HepG2 (cell line): Measurements from ENCODE around the gene LRTM2. TPM values are rescaled to one million over a fixed set of nuclear protein-coding genes. Genes with fewer than 3 reads are reported as not detected.

Source experiments
- ATAC-seq: fragments of 200-7000 bp; cut with Tn5 transposase; 3 replicates; pipeline ENCODE4 v1.9.1; 2020; ENCODE audit warnings: mild to moderate bottlenecking, moderate library complexity
- BruUV-seq: library from RNA; stranded (reverse); fragments of 400-500 nt; replicated peaks from 2 replicates; lab custom pipeline; 2021; lab: Mats Ljungman, UMichigan
- CTCF ChIA-PET: fragments of 300-600 bp; formaldehyde crosslinking; extraction: SDS; loops from one replicate; lab custom pipeline; 2021; ENCODE audit warnings: low total read pairs, inconsistent platforms, low intra/inter-chr PET ratio; lab: Yijun Ruan, JAX
- POLR2A ChIA-PET: fragments of 350-600 bp; sonication (Branson Sonifier 250); formaldehyde crosslinking; loops from one replicate; lab custom pipeline; 2020; ENCODE audit warnings: antibody characterized with exemption, inconsistent platforms; lab: Yijun Ruan, JAX
- DNase-seq: peaks from one replicate; pipeline ENCODE4 v3.0.0-alpha.2; 2015; ENCODE audit warnings: low spot score
- FAIRE-seq: peaks from 3 replicates; lab custom pipeline; 2011; peaks lifted over from hg19 to GRCh38; lab: Jason Lieb, UNC
- H2AFZ ChIP-seq: one replicate; pipeline ENCODE4 v1.6.1; 2011; ENCODE audit warnings: low read length, inconsistent platforms
- H3K27ac ChIP-seq: fragments of 300-600 bp; 3 replicates; pipeline ENCODE4 v1.8.0; 2011; ENCODE audit warnings: mixed run types, mild to moderate bottlenecking, mixed read lengths, low read length, inconsistent platforms; ENCODE audit not compliant: insufficient read depth; ENCODE audit errors: extremely low read length
- H3K27me3 ChIP-seq, 2 experiments: fragments of 200-600 bp in 1 of 2; 2 replicates in 1 of 2; 3 replicates in 1 of 2; pipeline versions ENCODE4 v1.6.0 to v1.8.0; 2011; ENCODE audit warnings: low read length in 2 of 2, mild to moderate bottlenecking in 2 of 2, moderate library complexity in 2 of 2, inconsistent platforms in 1 of 2; ENCODE audit not compliant: insufficient read depth in 2 of 2, control insufficient read depth in 1 of 2
- H3K36me3 ChIP-seq, 2 experiments: fragments of 200-600 bp in 1 of 2; replicated peaks in 1 of 2; 2 replicates in 1 of 2; 3 replicates in 1 of 2; pipeline versions ENCODE4 v1.5.1 to v1.8.0; 2011; ENCODE audit warnings: low read length in 2 of 2, inconsistent platforms in 1 of 2; ENCODE audit not compliant: insufficient read depth in 2 of 2, control insufficient read depth in 1 of 2
- H3K4me1 ChIP-seq: 2 replicates; pipeline ENCODE4 v1.5.1; 2012; ENCODE audit warnings: low read length, inconsistent platforms; ENCODE audit not compliant: insufficient read depth
- H3K4me2 ChIP-seq: 2 replicates; pipeline ENCODE4 v1.6.0; 2011; ENCODE audit warnings: low read depth, low read length, inconsistent platforms
- H3K4me3 ChIP-seq, 3 experiments: fragments of 200-600 bp in 1 of 3; sonication (generic), shearing (Covaris generic) in 1 of 3; replicated peaks in 1 of 3; 2 replicates each; pipeline ENCODE4 v1.5.1; 2011 to 2016; ENCODE audit warnings: low read length in 3 of 3, inconsistent platforms in 2 of 3, low read depth in 2 of 3, mild to moderate bottlenecking in 2 of 3, control low read depth in 1 of 3, mixed read lengths in 1 of 3; ENCODE audit not compliant: insufficient read depth in 1 of 3
- H3K79me2 ChIP-seq: one replicate; pipeline ENCODE4 v1.6.1; 2011; ENCODE audit warnings: low read length, inconsistent platforms; ENCODE audit not compliant: insufficient read depth
- H3K9ac ChIP-seq: 2 replicates; pipeline ENCODE4 v1.6.0; 2011; ENCODE audit warnings: mild to moderate bottlenecking, low read depth, low read length, inconsistent platforms; ENCODE audit not compliant: insufficient read depth
- H3K9me3 ChIP-seq: 2 replicates; pipeline ENCODE4 v1.5.1; 2012; ENCODE audit warnings: mild to moderate bottlenecking, low read length
- H4K20me1 ChIP-seq: 2 replicates; pipeline ENCODE4 v1.6.0; 2011; ENCODE audit warnings: inconsistent platforms, mild to moderate bottlenecking, low read length, moderate library complexity; ENCODE audit not compliant: insufficient read depth
- BRCA1 ChIP-seq: sonication (generic); formaldehyde crosslinking; IDR thresholded peaks from 2 replicates; pipeline ENCODE4 v1.4.0; 2020; ENCODE audit warnings: missing genetic modification reagents
- CREBL2 ChIP-seq: sonication (generic); formaldehyde crosslinking; IDR thresholded peaks from 2 replicates; pipeline ENCODE4 v1.8.1; 2023; ENCODE audit warnings: missing genetic modification reagents, mild to moderate bottlenecking, borderline replicate concordance
- EED ChIP-seq: sonication (generic); formaldehyde crosslinking; IDR thresholded peaks from 2 replicates; pipeline ENCODE4 v1.5.0; 2020; ENCODE audit warnings: mild to moderate bottlenecking, missing genetic modification reagents
- FOXM1 ChIP-seq: sonication (generic); formaldehyde crosslinking; IDR thresholded peaks from 2 replicates; pipeline ENCODE4 v1.5.0; 2020; ENCODE audit warnings: missing genetic modification reagents
- REXO4 ChIP-seq: sonication (generic); formaldehyde crosslinking; IDR thresholded peaks from 2 replicates; pipeline ENCODE4 v1.8.0; 2022; ENCODE audit warnings: missing genetic modification reagents, mild to moderate bottlenecking, borderline replicate concordance
- STAG1 ChIP-seq: sonication (generic); formaldehyde crosslinking; IDR thresholded peaks from 2 replicates; pipeline ENCODE4 v1.4.0; 2020; ENCODE audit warnings: missing genetic modification reagents
- THRA ChIP-seq: sonication (generic); formaldehyde crosslinking; IDR thresholded peaks from 2 replicates; pipeline ENCODE4 v1.4.0; 2020; ENCODE audit warnings: missing genetic modification reagents, borderline replicate concordance
- ZBTB25 ChIP-seq: IDR thresholded peaks from 2 replicates; pipeline ENCODE4 v1.6.1; 2018; ENCODE audit warnings: missing genetic modification reagents
- ZNF30 ChIP-seq: sonication (generic); formaldehyde crosslinking; IDR thresholded peaks from 2 replicates; pipeline ENCODE4 v1.5.0; 2020; ENCODE audit warnings: mild to moderate bottlenecking, missing genetic modification reagents
- ZNF589 ChIP-seq: sonication (generic); formaldehyde crosslinking; conservative IDR thresholded peaks from 2 replicates; pipeline ENCODE4 v1.8.0; 2022; ENCODE audit warnings: mild to moderate bottlenecking, moderate library complexity, missing genetic modification reagents
- WGBS: methylation state at CpG from one replicate; pipeline ENCODE4 v1.1.6; 2017; ENCODE audit warnings: low lambda C conversion rate; 5-methylcytosine and 5-hydroxymethylcytosine counted together
- in situ Hi-C: cut with HindIII; loops from 2 replicates; pipeline ENCODE4 v1.10.0; 2017; ENCODE audit warnings: low pct_unique_long_range_greater_than_20kb; ENCODE audit not compliant: extremely low pct_ligation_motif_present
- intact Hi-C: fragments of 100-400 bp; cut with micrococcal nuclease; formaldehyde crosslinking; loops from one replicate; pipeline ENCODE4 v1.10.0; 2022; ENCODE audit not compliant: unreplicated experiment
- polyA plus RNA-seq, 8 experiments: library from polyadenylated mRNA; depleted of rRNA in 3 of 8; stranded (reverse) in 7 of 8; unstranded in 1 of 8; fragments of >200 nt; fragmentation: Illumina TruSeq in 4 of 8; extraction: Trizol in 4 of 8; gene quantifications; 2 replicates each; pipeline versions ENCODE4 v1.2.1 to v1.2.3, GENCODE V29; 2011 to 2016; ENCODE audit warnings: low read depth in 4 of 8, missing spikeins in 1 of 8, mixed read lengths in 1 of 8; ENCODE audit not compliant: insufficient read depth in 1 of 8
- total RNA-seq, 5 experiments: library from RNA; depleted of rRNA; stranded (reverse); fragments of >200 nt; fragmentation: Illumina TruSeq; extraction: Trizol; gene quantifications; 2 replicates each; pipeline ENCODE4 v1.2.3, GENCODE V29; 2016; ENCODE audit warnings: low read depth in 1 of 5
- TF ChIP-seq, protein P1 (sequence below): sonication (generic); formaldehyde crosslinking; IDR thresholded peaks from 2 replicates; pipeline ENCODE4 v1.4.0; 2020; ENCODE audit warnings: missing genetic modification reagents
- TF ChIP-seq, protein P2 (sequence below): sonication (generic); formaldehyde crosslinking; IDR thresholded peaks from 2 replicates; pipeline ENCODE4 v1.4.0; 2020; ENCODE audit warnings: missing genetic modification reagents

The LRTM2 gene
- total and polyA plus RNA-seq, 2 of the 13 experiments (the other 11 are each of a cell fraction or from before 2014, with no cell fraction given) = 0.09 TPM; not detected in 1

GRCh38 chr12:1836854-1837421 lies 16.6 kb downstream of the LRTM2 start (continued):
- TF ChIP-seq, protein P1, sequence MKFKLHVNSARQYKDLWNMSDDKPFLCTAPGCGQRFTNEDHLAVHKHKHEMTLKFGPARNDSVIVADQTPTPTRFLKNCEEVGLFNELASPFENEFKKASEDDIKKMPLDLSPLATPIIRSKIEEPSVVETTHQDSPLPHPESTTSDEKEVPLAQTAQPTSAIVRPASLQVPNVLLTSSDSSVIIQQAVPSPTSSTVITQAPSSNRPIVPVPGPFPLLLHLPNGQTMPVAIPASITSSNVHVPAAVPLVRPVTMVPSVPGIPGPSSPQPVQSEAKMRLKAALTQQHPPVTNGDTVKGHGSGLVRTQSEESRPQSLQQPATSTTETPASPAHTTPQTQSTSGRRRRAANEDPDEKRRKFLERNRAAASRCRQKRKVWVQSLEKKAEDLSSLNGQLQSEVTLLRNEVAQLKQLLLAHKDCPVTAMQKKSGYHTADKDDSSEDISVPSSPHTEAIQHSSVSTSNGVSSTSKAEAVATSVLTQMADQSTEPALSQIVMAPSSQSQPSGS = no peak
- TF ChIP-seq STAG1 (CRISPR knock-in tag) (no peak), ZNF589 (0 out of 2 replicates have a peak, but pooled peaks have one; percentile 28), ZNF30 (CRISPR knock-in tag) (no peak)

GRCh38 chr12:1837541-1838204 lies 17.3 kb downstream of the LRTM2 start:
- POLR2A ChIA-PET = interaction anchor here (1.3 to 2.5 kb wide), 3 partner anchors 25 to 176 kb away, joined by 3 to 31 read pairs (median 3); no protein-coding TSS in a partner anchor
- DNase-seq = peak; percentile 90
- no peak for TF ChIP-seq CREBL2 (CRISPR knock-in tag)
- TF ChIP-seq, protein P2, sequence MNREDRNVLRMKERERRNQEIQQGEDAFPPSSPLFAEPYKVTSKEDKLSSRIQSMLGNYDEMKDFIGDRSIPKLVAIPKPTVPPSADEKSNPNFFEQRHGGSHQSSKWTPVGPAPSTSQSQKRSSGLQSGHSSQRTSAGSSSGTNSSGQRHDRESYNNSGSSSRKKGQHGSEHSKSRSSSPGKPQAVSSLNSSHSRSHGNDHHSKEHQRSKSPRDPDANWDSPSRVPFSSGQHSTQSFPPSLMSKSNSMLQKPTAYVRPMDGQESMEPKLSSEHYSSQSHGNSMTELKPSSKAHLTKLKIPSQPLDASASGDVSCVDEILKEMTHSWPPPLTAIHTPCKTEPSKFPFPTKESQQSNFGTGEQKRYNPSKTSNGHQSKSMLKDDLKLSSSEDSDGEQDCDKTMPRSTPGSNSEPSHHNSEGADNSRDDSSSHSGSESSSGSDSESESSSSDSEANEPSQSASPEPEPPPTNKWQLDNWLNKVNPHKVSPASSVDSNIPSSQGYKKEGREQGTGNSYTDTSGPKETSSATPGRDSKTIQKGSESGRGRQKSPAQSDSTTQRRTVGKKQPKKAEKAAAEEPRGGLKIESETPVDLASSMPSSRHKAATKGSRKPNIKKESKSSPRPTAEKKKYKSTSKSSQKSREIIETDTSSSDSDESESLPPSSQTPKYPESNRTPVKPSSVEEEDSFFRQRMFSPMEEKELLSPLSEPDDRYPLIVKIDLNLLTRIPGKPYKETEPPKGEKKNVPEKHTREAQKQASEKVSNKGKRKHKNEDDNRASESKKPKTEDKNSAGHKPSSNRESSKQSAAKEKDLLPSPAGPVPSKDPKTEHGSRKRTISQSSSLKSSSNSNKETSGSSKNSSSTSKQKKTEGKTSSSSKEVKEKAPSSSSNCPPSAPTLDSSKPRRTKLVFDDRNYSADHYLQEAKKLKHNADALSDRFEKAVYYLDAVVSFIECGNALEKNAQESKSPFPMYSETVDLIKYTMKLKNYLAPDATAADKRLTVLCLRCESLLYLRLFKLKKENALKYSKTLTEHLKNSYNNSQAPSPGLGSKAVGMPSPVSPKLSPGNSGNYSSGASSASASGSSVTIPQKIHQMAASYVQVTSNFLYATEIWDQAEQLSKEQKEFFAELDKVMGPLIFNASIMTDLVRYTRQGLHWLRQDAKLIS (CRISPR knock-in tag) = no peak
- TF ChIP-seq THRA (CRISPR knock-in tag) = peak; percentile 73; the same call in 1 of the 2 replicates
- TF ChIP-seq REXO4 (CRISPR knock-in tag) = no peak
- TF ChIP-seq ZBTB25 (CRISPR knock-in tag) = no peak
- TF ChIP-seq BRCA1 = no peak
- TF ChIP-seq FOXM1 (CRISPR knock-in tag) = no peak
- no peak for TF ChIP-seq EED

More at GRCh38 chr12:1837541-1838204, 17.3 kb downstream of the LRTM2 start:
- peak overlapping the region; percentile 42; the same call in 1 of the 2 replicates for H3K9ac ChIP-seq
- WGBS = 51% methylated on average over 5 of the region's 12 CpGs
- peak overlapping the region; percentile 46 for H3K4me2 ChIP-seq
- peak overlapping the region; percentile 43 for H3K27ac ChIP-seq
- in situ Hi-C loops = no loop called here
- no TSS peak for BruUV-seq
- no peak overlapping the region for H2AFZ ChIP-seq
- H3K79me2 ChIP-seq = no peaks in the 10 kb centered on the region
- ATAC-seq (peak; percentile 93), FAIRE-seq (peak; percentile 66)
- H3K27me3 ChIP-seq = peaks cover 3 to 29% of the 10 kb centered on the region in 2 experiments; a peak in 4 of 5 replicates
- H3K9me3 ChIP-seq = no peaks in the 10 kb centered on the region
- no peaks in the 10 kb centered on the region for H4K20me1 ChIP-seq
- CTCF ChIA-PET = no interaction called here
- peak overlapping the region in 1 of 3 experiments; percentile 1; a peak in 1 of 6 replicates for H3K4me3 ChIP-seq
- intact Hi-C loops = no loop called here
- H3K36me3 ChIP-seq = no peaks in the 10 kb centered on the region
- H3K4me1 ChIP-seq = peaks cover 61% of the 10 kb centered on the region
